Measurements from ENCODE around the gene PDZD2.
"Not testable (repeated sequence)": the region's sequence is repeated elsewhere in the genome, so short reads cannot be mapped to it uniquely, and the experiment has no call there.

The PDZD2 gene

DNA sequence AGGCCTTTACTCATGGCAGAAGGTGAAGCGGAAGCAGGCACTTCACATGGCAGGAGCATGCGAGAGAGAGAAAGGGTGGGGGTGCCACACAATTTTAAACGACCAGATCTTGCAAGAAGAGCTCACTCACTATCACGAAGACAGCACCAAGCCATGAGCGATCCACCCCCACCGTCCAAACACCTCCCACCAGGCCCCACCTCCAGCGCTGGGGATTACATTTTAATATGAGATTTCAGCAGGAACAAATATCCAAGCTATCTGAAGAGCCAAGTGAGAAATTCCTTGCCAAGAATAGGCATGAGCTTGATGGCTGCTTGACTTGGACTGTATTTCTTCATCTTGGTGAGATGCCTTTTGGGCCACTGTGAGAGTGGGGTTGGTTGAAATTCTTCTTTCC lies 88.0 kb downstream of the PDZD2 start:
- no peak overlapping the region for H3K4me2 ChIP-seq (ENCODE audit: low read depth, low read length, poor library complexity, severe bottlenecking)
- no peak overlapping the region for H2AFZ ChIP-seq (ENCODE audit: low read length)
- H3K4me3 ChIP-seq (ENCODE audit: low read length, poor library complexity, severe bottlenecking), result no peak overlapping the region
- no peaks in the 10 kb centered on the region for H3F3A ChIP-seq (ENCODE audit: low read depth)
- no peaks in the 10 kb centered on the region for H3K4me1 ChIP-seq (ENCODE audit: insufficient read depth, low read length, poor library complexity, severe bottlenecking)
- H3K79me2 ChIP-seq (ENCODE audit: insufficient read depth, low read length), result no peaks in the 10 kb centered on the region
- H3K9ac ChIP-seq (ENCODE audit: low read depth, low read length, poor library complexity, severe bottlenecking), result no peak overlapping the region
- no peaks in the 10 kb centered on the region for H3K27me3 ChIP-seq (ENCODE audit: insufficient read depth, low read length, poor library complexity, severe bottlenecking)
- H4K20me1 ChIP-seq (ENCODE audit: insufficient read depth, low read length, poor library complexity, severe bottlenecking), result no peaks in the 10 kb centered on the region
- no peaks in the 10 kb centered on the region for H3K9me3 ChIP-seq (ENCODE audit: insufficient read depth, low read depth, low read length)
- TF ChIP-seq EZH2phosphoT487 (IDR thresholded peaks at IDR 0.05; ENCODE audit: borderline replicate concordance), result no peak
- TF ChIP-seq, protein P1, sequence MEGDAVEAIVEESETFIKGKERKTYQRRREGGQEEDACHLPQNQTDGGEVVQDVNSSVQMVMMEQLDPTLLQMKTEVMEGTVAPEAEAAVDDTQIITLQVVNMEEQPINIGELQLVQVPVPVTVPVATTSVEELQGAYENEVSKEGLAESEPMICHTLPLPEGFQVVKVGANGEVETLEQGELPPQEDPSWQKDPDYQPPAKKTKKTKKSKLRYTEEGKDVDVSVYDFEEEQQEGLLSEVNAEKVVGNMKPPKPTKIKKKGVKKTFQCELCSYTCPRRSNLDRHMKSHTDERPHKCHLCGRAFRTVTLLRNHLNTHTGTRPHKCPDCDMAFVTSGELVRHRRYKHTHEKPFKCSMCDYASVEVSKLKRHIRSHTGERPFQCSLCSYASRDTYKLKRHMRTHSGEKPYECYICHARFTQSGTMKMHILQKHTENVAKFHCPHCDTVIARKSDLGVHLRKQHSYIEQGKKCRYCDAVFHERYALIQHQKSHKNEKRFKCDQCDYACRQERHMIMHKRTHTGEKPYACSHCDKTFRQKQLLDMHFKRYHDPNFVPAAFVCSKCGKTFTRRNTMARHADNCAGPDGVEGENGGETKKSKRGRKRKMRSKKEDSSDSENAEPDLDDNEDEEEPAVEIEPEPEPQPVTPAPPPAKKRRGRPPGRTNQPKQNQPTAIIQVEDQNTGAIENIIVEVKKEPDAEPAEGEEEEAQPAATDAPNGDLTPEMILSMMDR (conservative IDR thresholded peaks at IDR 0.05; ENCODE audit: low read length), result no peak
- no peaks in the 10 kb centered on the region for H3K36me3 ChIP-seq (ENCODE audit: insufficient read depth, low read length)
- H3K9me2 ChIP-seq (replicated peaks; ENCODE audit: low read depth, low read length), result no peaks in the 10 kb centered on the region

DNA sequence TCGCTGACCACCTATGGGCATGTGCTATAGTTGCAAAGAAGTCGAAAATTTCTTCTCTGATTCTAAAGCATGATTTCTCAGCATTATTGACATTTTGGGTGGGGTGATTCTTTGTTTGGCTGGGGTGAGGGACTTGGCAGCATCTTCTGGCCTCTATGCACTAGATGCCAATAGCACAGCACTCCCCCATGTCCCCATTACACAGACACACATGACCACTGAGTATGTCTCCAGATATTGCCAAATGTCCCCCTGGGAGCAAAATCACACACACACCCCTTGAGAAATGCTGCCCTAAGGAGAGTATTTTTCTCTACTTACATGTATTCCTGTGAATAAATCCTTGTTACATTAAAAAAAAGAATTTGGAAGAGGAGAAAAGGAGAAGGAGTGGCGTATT lies 89.1 kb downstream of the PDZD2 start:
- Histone ChIP-seq H3K9ac (ENCODE audit: low read depth, low read length, poor library complexity, severe bottlenecking) (no peak overlapping the region), H2AFZ (ENCODE audit: low read length) (no peak overlapping the region), H4K20me1 (ENCODE audit: insufficient read depth, low read length, poor library complexity, severe bottlenecking) (no peaks in the 10 kb centered on the region), H3K79me2 (ENCODE audit: insufficient read depth, low read length) (no peaks in the 10 kb centered on the region), H3K4me2 (ENCODE audit: low read depth, low read length, poor library complexity, severe bottlenecking) (no peak overlapping the region), H3K9me2 (replicated peaks; ENCODE audit: low read depth, low read length) (no peaks in the 10 kb centered on the region), H3F3A (ENCODE audit: low read depth) (no peaks in the 10 kb centered on the region), H3K36me3 (ENCODE audit: insufficient read depth, low read length) (no peaks in the 10 kb centered on the region), H3K4me1 (ENCODE audit: insufficient read depth, low read length, poor library complexity, severe bottlenecking) (no peaks in the 10 kb centered on the region), H3K27me3 (ENCODE audit: insufficient read depth, low read length, poor library complexity, severe bottlenecking) (no peaks in the 10 kb centered on the region), H3K9me3 (ENCODE audit: insufficient read depth, low read depth, low read length) (no peaks in the 10 kb centered on the region), H3K4me3 (ENCODE audit: low read length, poor library complexity, severe bottlenecking) (no peak overlapping the region)
- TF ChIP-seq, protein P1 (conservative IDR thresholded peaks at IDR 0.05; ENCODE audit: low read length), result no peak
- no peak for TF ChIP-seq EZH2phosphoT487 (IDR thresholded peaks at IDR 0.05; ENCODE audit: borderline replicate concordance)

DNA sequence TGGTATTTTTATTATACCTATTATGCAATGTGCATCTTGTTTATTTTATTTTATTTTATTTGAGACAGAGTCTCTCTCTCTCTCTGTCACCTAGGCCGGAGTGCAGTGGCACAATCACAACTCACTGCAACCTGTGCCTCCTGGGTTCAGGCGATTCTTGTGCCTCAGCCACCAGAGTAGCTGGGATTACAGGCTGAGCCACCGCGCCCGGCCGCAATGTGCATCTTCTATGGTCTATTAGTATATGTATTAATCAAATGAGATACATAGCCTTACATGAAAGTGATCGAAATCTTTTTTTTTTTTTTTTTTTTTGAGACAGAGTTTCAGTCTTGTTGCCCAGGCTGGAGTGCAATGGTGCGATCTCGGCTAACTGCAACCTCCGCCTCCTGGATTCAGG lies 89.9 kb downstream of the PDZD2 start:
- not testable (repeated sequence) for H3K9me2 ChIP-seq (replicated peaks; ENCODE audit: low read depth, low read length); H3K9me3 ChIP-seq (ENCODE audit: insufficient read depth, low read depth, low read length); H3K4me1 ChIP-seq (ENCODE audit: insufficient read depth, low read length, poor library complexity, severe bottlenecking); H3K79me2 ChIP-seq (ENCODE audit: insufficient read depth, low read length); H3K9ac ChIP-seq (ENCODE audit: low read depth, low read length, poor library complexity, severe bottlenecking); H3K4me2 ChIP-seq (ENCODE audit: low read depth, low read length, poor library complexity, severe bottlenecking); H3K4me3 ChIP-seq (ENCODE audit: low read length, poor library complexity, severe bottlenecking); H3K27me3 ChIP-seq (ENCODE audit: insufficient read depth, low read length, poor library complexity, severe bottlenecking); H2AFZ ChIP-seq (ENCODE audit: low read length); H4K20me1 ChIP-seq (ENCODE audit: insufficient read depth, low read length, poor library complexity, severe bottlenecking); H3F3A ChIP-seq (ENCODE audit: low read depth); H3K36me3 ChIP-seq (ENCODE audit: insufficient read depth, low read length)

DNA sequence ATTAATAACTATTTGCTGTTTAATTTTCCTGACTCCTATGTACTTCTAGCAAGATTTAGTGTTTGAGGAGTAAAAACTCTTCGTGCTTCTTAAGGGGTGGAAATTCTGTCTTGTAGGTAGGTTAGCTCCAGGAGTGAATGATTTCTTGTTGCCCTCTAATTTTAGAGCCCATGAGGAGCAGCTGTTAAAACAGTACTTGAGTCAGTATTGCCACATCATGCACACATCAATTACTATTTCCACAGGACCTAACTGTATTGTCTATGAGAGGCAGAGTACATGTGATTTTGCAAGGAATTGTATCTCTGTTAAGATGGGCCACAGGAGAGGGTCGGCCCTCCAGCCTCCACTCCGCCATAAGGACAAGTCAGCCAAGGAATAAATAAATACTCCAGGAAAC lies 91.2 kb downstream of the PDZD2 start:
- H2AFZ ChIP-seq (ENCODE audit: low read length), result no peak overlapping the region
- no peak overlapping the region for H3K4me2 ChIP-seq (ENCODE audit: low read depth, low read length, poor library complexity, severe bottlenecking)

More for the DNA sequence above, 91.2 kb downstream of the PDZD2 start:
- no peak overlapping the region for H3K4me3 ChIP-seq (ENCODE audit: low read length, poor library complexity, severe bottlenecking)
- H3K9ac ChIP-seq (ENCODE audit: low read depth, low read length, poor library complexity, severe bottlenecking), result no peak overlapping the region
- no peaks in the 10 kb centered on the region for H3K79me2 ChIP-seq (ENCODE audit: insufficient read depth, low read length)
- H3K9me2 ChIP-seq (replicated peaks; ENCODE audit: low read depth, low read length), result no peaks in the 10 kb centered on the region
- no peak for TF ChIP-seq EZH2phosphoT487 (IDR thresholded peaks at IDR 0.05; ENCODE audit: borderline replicate concordance)
- TF ChIP-seq, protein P1 (conservative IDR thresholded peaks at IDR 0.05; ENCODE audit: low read length), result no peak
- H4K20me1 ChIP-seq (ENCODE audit: insufficient read depth, low read length, poor library complexity, severe bottlenecking), result no peaks in the 10 kb centered on the region
- no peaks in the 10 kb centered on the region for H3F3A ChIP-seq (ENCODE audit: low read depth)
- no peaks in the 10 kb centered on the region for H3K9me3 ChIP-seq (ENCODE audit: insufficient read depth, low read depth, low read length)
- no peaks in the 10 kb centered on the region for H3K4me1 ChIP-seq (ENCODE audit: insufficient read depth, low read length, poor library complexity, severe bottlenecking)
- H3K36me3 ChIP-seq (ENCODE audit: insufficient read depth, low read length), result no peaks in the 10 kb centered on the region
- H3K27me3 ChIP-seq (ENCODE audit: insufficient read depth, low read length, poor library complexity, severe bottlenecking), result no peaks in the 10 kb centered on the region

Data from Loucy (cell line).